HG03139 (cell line): ENCODE data around the gene SCARB1.

Source experiments
- ATAC-seq: cut with Tn5 transposase; IDR thresholded peaks from one replicate; pipeline ENCODE4 v1.9.1; 2021; ENCODE audit not compliant: unreplicated experiment

The SCARB1 gene

GRCh38 chr12:124824195-124824594 is 39.5 kb downstream of the SCARB1 start:
- ATAC-seq = no peak

DNA sequence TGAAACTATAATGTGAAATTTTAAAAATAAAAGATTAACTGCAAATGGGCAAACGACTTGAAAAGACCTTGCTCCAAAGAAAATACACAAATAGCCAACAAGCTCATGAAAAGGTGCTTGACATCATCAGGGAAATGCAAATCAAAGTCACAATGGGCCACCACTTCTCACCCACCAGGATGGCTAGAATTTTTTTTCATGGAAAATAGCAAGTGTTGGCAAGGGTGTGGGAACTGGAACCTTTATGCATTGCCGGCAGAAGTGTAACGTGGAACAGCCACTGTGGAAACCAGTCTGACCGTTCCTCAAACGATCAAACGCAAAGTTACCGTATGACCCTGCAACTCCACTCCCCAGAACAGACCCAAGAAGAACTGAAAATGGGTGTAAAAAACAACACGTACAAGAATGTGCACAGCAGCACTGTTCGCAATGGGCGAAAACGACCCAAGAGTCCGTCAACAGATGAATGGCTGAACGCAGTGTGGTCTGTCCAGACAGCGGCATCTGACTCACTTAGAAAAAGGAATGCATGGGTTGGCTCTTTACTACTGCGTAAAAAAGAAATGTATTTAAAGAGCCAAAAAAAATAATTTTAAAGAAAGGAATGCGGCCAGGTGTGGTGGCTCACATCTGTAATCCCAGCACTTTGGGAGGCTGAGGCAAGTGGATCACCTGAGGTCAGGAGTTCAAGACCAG is 40.2 kb downstream of the SCARB1 start:
- no peak for ATAC-seq

DNA sequence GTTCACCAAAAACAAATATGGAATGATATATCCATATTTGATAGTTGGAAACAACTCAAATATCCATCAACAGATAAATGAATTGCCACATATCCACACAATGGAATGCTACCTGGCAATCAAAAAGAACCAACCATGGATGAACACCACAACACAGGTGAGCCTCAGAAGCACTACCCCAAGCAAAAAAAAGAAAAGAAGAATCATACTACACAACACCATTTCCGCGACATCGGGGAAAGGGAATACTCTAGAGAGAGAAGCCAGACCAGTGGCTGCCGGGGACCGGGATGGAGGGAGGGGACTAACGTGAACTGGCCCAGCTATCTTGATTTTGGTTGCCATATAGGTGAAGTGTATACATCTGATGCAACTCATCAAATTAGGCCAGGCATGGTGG is 41.4 kb downstream of the SCARB1 start:
- ATAC-seq = no peak

- no peak for ATAC-seq
Measured at GRCh38 chr12:124821252-124822200, 42.1 kb downstream of the SCARB1 start.

GRCh38 chr12:124820199-124820598 is 43.5 kb downstream of the SCARB1 start:
- no peak for ATAC-seq

DNA sequence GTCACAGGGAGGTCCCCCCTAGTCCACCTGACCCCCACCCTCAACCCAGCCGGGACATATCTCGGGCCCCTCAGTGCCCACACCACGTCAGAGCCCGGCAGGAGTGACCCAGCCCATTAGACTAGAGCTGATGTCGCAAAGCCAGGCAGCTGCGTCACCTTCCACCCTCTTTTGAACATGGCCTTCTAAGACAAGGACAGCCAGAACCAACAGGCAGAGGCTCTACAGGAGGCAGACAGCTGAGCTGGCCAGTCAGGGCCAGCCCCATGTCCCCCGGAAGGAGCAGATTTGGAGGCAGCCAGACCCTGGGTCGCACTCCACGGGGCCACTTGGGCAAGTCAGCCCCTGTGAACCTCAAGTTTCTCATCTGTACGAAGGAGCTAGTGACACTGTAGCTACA is 44.1 kb downstream of the SCARB1 start:
- ATAC-seq = no peak

- ATAC-seq = no peak
Measured at GRCh38 chr12:124819080-124819479, 44.6 kb downstream of the SCARB1 start.

GRCh38 chr12:124817076-124818000 is 46.3 kb downstream of the SCARB1 start:
- ATAC-seq = no peak

DNA sequence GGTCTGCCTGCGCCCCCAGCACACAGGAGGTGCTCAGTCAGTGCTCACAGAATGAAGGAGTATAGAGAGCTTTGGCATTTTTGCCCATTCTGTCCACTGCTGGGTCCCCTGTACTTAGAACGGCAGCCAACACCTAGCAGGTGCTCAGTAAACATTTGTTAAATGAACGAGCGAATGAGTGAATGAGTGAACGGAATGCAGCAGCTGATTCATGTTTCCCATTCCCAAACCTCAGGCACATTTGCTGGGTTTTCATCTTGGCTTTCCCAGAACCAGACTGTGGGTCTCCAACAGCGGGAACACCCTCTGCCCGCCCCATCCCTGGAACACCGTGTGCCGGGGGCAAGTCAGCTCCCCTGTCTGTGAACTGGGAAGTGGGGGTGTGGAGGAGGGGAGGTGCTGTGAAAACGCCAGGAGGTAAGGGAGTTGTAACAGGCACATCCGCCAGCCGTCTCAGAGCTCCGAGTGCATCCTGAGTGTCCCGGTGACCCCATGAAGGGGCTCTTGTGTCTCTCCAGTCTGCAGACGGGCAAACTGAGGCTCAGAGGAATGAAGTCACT is 47.3 kb downstream of the SCARB1 start:
- no peak for ATAC-seq

DNA sequence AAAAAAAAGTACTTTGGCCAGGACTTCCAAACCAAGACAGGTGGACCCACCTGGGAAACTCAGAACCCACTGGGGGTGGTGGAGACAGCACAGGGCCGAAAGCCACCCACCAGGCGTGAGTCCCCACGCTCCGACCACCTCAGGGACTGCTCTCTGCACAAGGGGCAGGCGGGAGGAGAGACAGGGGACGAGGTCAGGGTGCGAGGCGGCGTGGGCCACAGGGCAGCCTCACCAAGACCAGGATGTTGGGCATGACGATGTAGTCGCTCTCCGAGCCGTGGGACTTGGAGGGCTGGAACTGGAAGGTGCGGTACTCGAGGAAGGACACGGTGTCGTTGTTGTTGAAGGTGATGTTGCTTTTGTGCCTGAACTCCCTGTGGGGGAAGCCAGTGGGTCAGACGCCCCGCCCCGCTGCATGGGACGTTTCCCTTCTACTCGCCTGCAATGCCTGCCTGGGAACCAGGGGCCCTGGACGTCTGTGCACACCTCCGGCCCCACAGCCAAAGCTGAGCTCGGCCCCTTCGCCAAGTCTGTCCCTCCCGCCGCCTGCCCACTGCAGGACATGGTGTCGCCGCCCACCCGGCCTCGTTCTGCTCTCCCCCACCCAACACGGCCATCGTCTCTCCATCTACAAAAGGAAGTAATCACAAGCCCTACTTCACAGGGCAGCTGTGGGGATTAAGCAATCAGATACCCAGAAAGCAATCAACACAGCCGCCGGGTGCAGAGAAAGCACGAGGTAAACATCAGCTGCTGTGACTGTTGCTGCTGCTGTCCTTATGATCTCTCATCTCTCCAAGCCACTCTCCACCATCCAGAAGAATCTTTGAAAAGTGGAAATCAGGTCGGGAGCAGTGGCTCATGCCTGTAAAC is 48.7 kb downstream of the SCARB1 start:
- ATAC-seq = no peak

GRCh38 chr12:124813782-124814181 is 49.9 kb downstream of the SCARB1 start:
- ATAC-seq = no peak

- ATAC-seq = no peak
Measured at GRCh38 chr12:124812979-124813378, 50.7 kb downstream of the SCARB1 start.

DNA sequence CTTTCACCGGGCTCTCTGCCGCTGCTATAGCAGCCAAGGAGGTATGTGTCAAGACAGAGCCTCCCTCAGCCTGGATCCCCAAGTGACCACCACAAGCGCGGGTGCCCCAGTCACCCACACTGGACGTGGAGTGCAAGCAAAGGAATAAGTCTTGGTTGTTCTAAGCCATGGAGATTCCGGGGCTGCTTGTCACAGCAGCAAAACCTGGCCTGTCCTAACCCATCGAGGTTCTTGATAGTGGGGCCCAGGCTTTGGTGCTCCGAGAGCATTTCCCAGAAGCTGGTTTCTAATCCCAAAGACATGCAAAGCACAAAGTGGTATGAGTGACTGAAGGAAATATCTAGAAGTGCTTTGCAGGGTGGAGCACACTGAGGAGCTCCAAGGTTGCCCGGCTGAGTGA is 51.3 kb downstream of the SCARB1 start:
- ATAC-seq = no peak

- ATAC-seq = no peak
Measured at GRCh38 chr12:124811633-124812032, 52.0 kb downstream of the SCARB1 start.

- ATAC-seq = no peak
Measured at GRCh38 chr12:124809878-124810277, 53.8 kb downstream of the SCARB1 start.

- no peak for ATAC-seq
Measured at GRCh38 chr12:124809391-124809790, 54.3 kb downstream of the SCARB1 start.

- no peak for ATAC-seq
Measured at GRCh38 chr12:124808272-124808671, 55.4 kb downstream of the SCARB1 start.

GRCh38 chr12:124805876-124806668 is 57.6 kb downstream of the SCARB1 start:
- no peak for ATAC-seq

DNA sequence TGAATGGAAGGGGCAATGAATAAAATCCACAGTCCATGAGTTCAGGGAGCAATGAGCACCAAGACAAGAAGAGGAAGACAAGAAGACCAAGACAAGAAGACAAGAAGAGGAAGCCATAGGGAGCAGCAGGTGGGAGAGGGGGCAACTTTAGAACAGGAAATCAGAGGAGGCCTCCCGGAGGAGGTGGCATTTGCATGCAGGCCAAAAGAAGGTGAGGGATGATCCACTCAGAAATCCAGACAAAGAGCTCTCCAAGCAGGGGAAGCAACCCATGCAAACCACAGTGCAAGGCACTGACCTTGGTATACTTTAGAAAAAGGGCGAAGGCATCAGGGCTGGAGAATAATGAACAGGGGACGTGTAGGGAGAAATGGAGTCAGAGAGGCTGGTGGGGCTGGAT is 58.6 kb downstream of the SCARB1 start:
- ATAC-seq = no peak
